ENCODE measurements around the gene FNDC3B. TPM values are rescaled to one million over a fixed set of nuclear protein-coding genes. Genes with fewer than 3 reads are reported as not detected.

FNDC3B gene
- total and polyA plus RNA-seq, 2 of the 8 experiments (the other 6 are each of a cell fraction or from before 2014, with no cell fraction given): 14.1 to 44.4 TPM

DNA sequence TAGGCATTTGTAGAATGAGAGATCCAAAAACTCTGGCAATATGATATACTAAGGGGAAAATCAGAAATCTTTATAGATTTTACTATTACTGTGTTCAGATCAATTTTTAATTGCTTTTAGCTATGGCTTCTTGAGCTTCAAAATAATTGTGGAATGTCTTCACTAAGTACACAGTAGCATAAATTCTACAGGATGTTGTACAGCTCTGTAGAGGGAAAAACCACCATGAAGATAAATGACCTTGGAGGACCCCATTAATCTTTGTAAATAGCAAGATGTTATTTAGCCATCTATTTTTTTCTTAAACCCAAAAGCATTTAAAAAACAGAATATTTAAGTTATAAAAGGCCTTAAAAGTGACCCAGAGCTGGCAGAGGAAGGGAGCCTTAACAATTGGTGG is 43.9 kb upstream of the FNDC3B start:
- no peak overlapping the region for H3K56ac ChIP-seq (replicated peaks; ENCODE audit: insufficient read length, low read depth, low read length)
- H3K23me2 ChIP-seq (ENCODE audit: low read depth, low read length): no peaks in the 10 kb centered on the region
- no peaks in the 10 kb centered on the region for H3K36me3 ChIP-seq (ENCODE audit: control insufficient read depth in 2 of 4, insufficient read depth in 4 of 4, low read length in 3 of 4)
- H2BK15ac ChIP-seq (ENCODE audit: low read length): no peak overlapping the region
- no peak overlapping the region for H3K4me2 ChIP-seq (ENCODE audit: insufficient read depth in 1 of 2, low read depth in 2 of 2, low read length in 2 of 2)
- H3K18ac ChIP-seq (ENCODE audit: extremely low read depth, low read length): no peak overlapping the region
- no peak overlapping the region for H4K5ac ChIP-seq (ENCODE audit: insufficient read length, low read depth, low read length)
- H3K79me2 ChIP-seq (ENCODE audit: control insufficient read depth in 1 of 2, insufficient read depth in 2 of 2, low read length in 2 of 2): no peaks in the 10 kb centered on the region
- H3K27ac ChIP-seq (ENCODE audit: low read depth, low read length): no peak overlapping the region
- no peaks in the 10 kb centered on the region for H3K9me3 ChIP-seq (ENCODE audit: insufficient read depth in 2 of 2, low read depth in 1 of 2, low read length in 1 of 2)
- no peak for FAIRE-seq
- no peak overlapping the region for H2AFZ ChIP-seq (ENCODE audit: low read length)
- no peak overlapping the region for H3K4ac ChIP-seq (replicated peaks; ENCODE audit: insufficient read length, low read depth, low read length)
- H4K20me1 ChIP-seq (replicated peaks in 1 of 2; ENCODE audit: control insufficient read depth in 1 of 2, insufficient read depth in 2 of 2, low read length in 2 of 2): no peaks in the 10 kb centered on the region
- no peaks in the 10 kb centered on the region for H3K4me1 ChIP-seq (replicated peaks in 1 of 4; ENCODE audit: control insufficient read depth in 3 of 4, insufficient read depth in 4 of 4, low read length in 3 of 4)
- H2BK12ac ChIP-seq (ENCODE audit: low read depth, low read length): no peak overlapping the region
- TF ChIP-seq TAF1 (IDR thresholded peaks at IDR 0.05; ENCODE audit: low read depth, low read length) (no peak), SIRT6 (IDR thresholded peaks at IDR 0.05; ENCODE audit: low read length) (no peak)
- POLR2A ChIA-PET (ENCODE audit: partially characterized antibody): no interaction called here
- H3K9ac ChIP-seq (replicated peaks in 1 of 4; ENCODE audit: extremely low read depth in 1 of 4, low read depth in 3 of 4, low read length in 3 of 4): no peak overlapping the region
- no peak overlapping the region for H2BK20ac ChIP-seq (ENCODE audit: low read length)
- H3K14ac ChIP-seq (ENCODE audit: insufficient read length): no peak overlapping the region
- H3K23ac ChIP-seq (ENCODE audit: insufficient read length): no peak overlapping the region
- H4K8ac ChIP-seq (ENCODE audit: extremely low read depth, insufficient read depth, low read length): no peak overlapping the region
- H2BK5ac ChIP-seq (ENCODE audit: low read depth, low read length): no peak overlapping the region
- no peak overlapping the region for H4K91ac ChIP-seq (replicated peaks; ENCODE audit: insufficient read length, low read length)
- no peaks in the 10 kb centered on the region for H3K27me3 ChIP-seq (replicated peaks in 1 of 4; ENCODE audit: control insufficient read depth in 3 of 4, extremely low read depth in 1 of 4, insufficient read depth in 3 of 4, low read length in 3 of 4)
- CTCF ChIA-PET (ENCODE audit: partially characterized antibody): interaction anchor here (0.5 to 1.0 kb wide), 4 partner anchors 10 to 1021 kb away, joined by 3 read pairs; no protein-coding TSS in a partner anchor
- no peaks in the 10 kb centered on the region for H3K79me1 ChIP-seq (ENCODE audit: low read depth, low read length)
- H3K4me3 ChIP-seq (ENCODE audit: extremely low read depth in 1 of 4, insufficient read depth in 2 of 4, low read depth in 3 of 4, low read length in 4 of 4): no peak overlapping the region
- H2BK120ac ChIP-seq (replicated peaks; ENCODE audit: low read depth, low read length): no peak overlapping the region
- DNase-seq (ENCODE audit: low read depth in 1 of 2, low spot score in 2 of 2): no peak
- no peak overlapping the region for H2AK5ac ChIP-seq (ENCODE audit: low read depth, low read length)
